Endothelial cell of umbilical vein (primary cell): ENCODE results near the gene GYS2. TPM values are rescaled to one million over a fixed set of nuclear protein-coding genes. Genes with fewer than 3 reads are reported as not detected.

Experiments used
- BruUV-seq: library from RNA; stranded (reverse); fragments of 400-500 nt; replicated peaks from 2 replicates; lab custom pipeline; 2021; lab: Mats Ljungman, UMichigan
- CTCF ChIA-PET: fragments of 300-600, 350-600 bp; sonication (Branson Sonifier 250); formaldehyde crosslinking; loops from one replicate; lab custom pipeline; 2021; ENCODE audit warnings: antibody characterized with exemption, inconsistent platforms; lab: Charles Lee
- POLR2A ChIA-PET: fragments of 300-600, 350-600 bp; sonication (Branson Sonifier 250); formaldehyde crosslinking; loops from one replicate; lab custom pipeline; 2021; ENCODE audit warnings: antibody characterized with exemption, inconsistent platforms; lab: Charles Lee
- DNase-seq: peaks from one replicate; pipeline ENCODE4 v3.0.0-alpha.2; 2011; ENCODE audit warnings: low read depth, low spot score
- FAIRE-seq: peaks from 2 replicates; lab custom pipeline; 2011; peaks lifted over from hg19 to GRCh38; lab: Jason Lieb, UNC
- H2AFZ ChIP-seq: 2 replicates; pipeline ENCODE4 v1.6.0; 2012; ENCODE audit warnings: low read depth, low read length, control low read depth, inconsistent platforms
- H3K27ac ChIP-seq: 2 replicates; pipeline ENCODE4 v1.5.1; 2011; ENCODE audit warnings: low read depth, mild to moderate bottlenecking, control low read depth, low read length, moderate library complexity; ENCODE audit not compliant: insufficient read depth
- H3K27me3 ChIP-seq, 2 experiments: 2 replicates each; pipeline versions ENCODE4 v1.6.0 to v1.6.1; 2011; ENCODE audit warnings: low read length in 2 of 2, mixed read lengths in 1 of 2; ENCODE audit not compliant: control insufficient read depth in 2 of 2, insufficient read depth in 2 of 2
- H3K36me3 ChIP-seq, 2 experiments: 2 replicates in 1 of 2; 3 replicates in 1 of 2; pipeline ENCODE4 v1.5.1; 2011; ENCODE audit warnings: low read length in 2 of 2, mild to moderate bottlenecking in 1 of 2, moderate library complexity in 1 of 2; ENCODE audit not compliant: control insufficient read depth in 2 of 2, insufficient read depth in 2 of 2; ENCODE audit errors: extremely low read depth in 1 of 2
- H3K4me1 ChIP-seq: 3 replicates; pipeline ENCODE4 v1.5.1; 2011; ENCODE audit warnings: mild to moderate bottlenecking, low read length; ENCODE audit not compliant: control insufficient read depth, insufficient read depth; ENCODE audit errors: extremely low read depth
- H3K4me2 ChIP-seq: 2 replicates; pipeline ENCODE4 v1.6.1; 2011; ENCODE audit warnings: low read length, control low read depth, mixed read lengths; ENCODE audit not compliant: insufficient read depth
- H3K4me3 ChIP-seq, 3 experiments: fragments of 200-600 bp in 1 of 3; sonication (generic), shearing (Covaris generic) in 1 of 3; replicated peaks in 1 of 3; 2 replicates each; pipeline ENCODE4 v1.5.1; 2011 to 2016; ENCODE audit warnings: control low read depth in 3 of 3, low read length in 3 of 3, mild to moderate bottlenecking in 2 of 3, inconsistent platforms in 1 of 3, low read depth in 1 of 3, moderate library complexity in 1 of 3; ENCODE audit not compliant: insufficient read depth in 1 of 3
- H3K79me2 ChIP-seq: 2 replicates; pipeline ENCODE4 v1.6.0; 2012; ENCODE audit warnings: low read length, inconsistent platforms; ENCODE audit not compliant: control insufficient read depth, insufficient read depth
- H3K9ac ChIP-seq: replicated peaks from 2 replicates; pipeline ENCODE3; 2011; ENCODE audit warnings: low read length, control low read depth; ENCODE audit not compliant: insufficient read depth; ENCODE audit errors: extremely low read depth
- H3K9me1 ChIP-seq: replicated peaks from 3 replicates; pipeline ENCODE4 v1.6.0; 2011; ENCODE audit warnings: mild to moderate bottlenecking, low read length; ENCODE audit not compliant: control insufficient read depth, insufficient read depth; ENCODE audit errors: extremely low read depth
- H3K9me3 ChIP-seq: replicated peaks from 2 replicates; pipeline ENCODE4 v1.5.1; 2012; ENCODE audit warnings: low read length, inconsistent platforms; ENCODE audit not compliant: control insufficient read depth, insufficient read depth
- H4K20me1 ChIP-seq: replicated peaks from 2 replicates; pipeline ENCODE3; 2011; ENCODE audit warnings: mild to moderate bottlenecking, low read length; ENCODE audit not compliant: control insufficient read depth, insufficient read depth; ENCODE audit errors: extremely low read depth
- EZH2 ChIP-seq: IDR thresholded peaks from 2 replicates; pipeline ENCODE4 v1.6.1; 2012; ENCODE audit warnings: borderline replicate concordance, low read depth, mild to moderate bottlenecking, moderate library complexity, low read length, inconsistent platforms; ENCODE audit not compliant: severe bottlenecking
- FOS ChIP-seq: IDR thresholded peaks from 2 replicates; pipeline ENCODE4 v1.6.1; 2011; ENCODE audit warnings: mild to moderate bottlenecking, low read length, moderate library complexity, borderline replicate concordance; ENCODE audit not compliant: insufficient read depth
- GATA2 ChIP-seq: IDR thresholded peaks from 2 replicates; pipeline ENCODE4 v1.7.0; 2011; ENCODE audit warnings: low read depth, mild to moderate bottlenecking, moderate library complexity, mixed read lengths, low read length; ENCODE audit not compliant: insufficient read length, insufficient read depth
- MYC ChIP-seq: IDR thresholded peaks from one replicate; pipeline ENCODE4 v1.6.1; 2011; ENCODE audit warnings: mild to moderate bottlenecking, low read depth, low read length
- POLR2A ChIP-seq: IDR thresholded peaks from 2 replicates; pipeline ENCODE4 v1.6.1; 2012; ENCODE audit warnings: low read depth, mild to moderate bottlenecking, control low read depth, low read length
- POLR2AphosphoS5 ChIP-seq: IDR thresholded peaks from 2 replicates; pipeline ENCODE4 v1.6.1; 2012; ENCODE audit warnings: low read depth, mild to moderate bottlenecking, control low read depth, low read length, moderate library complexity; ENCODE audit not compliant: insufficient read depth
- dilution Hi-C: fragments of 300-500 bp; cut with MboI; formaldehyde crosslinking; loops from one replicate; pipeline ENCODE4 v1.15.0; 2019; ENCODE audit warnings: low sequenced_read_pairs; ENCODE audit not compliant: extremely low pct_ligation_motif_present
- intact Hi-C: fragments of 100-400 bp; cut with micrococcal nuclease; formaldehyde crosslinking; loops from one replicate; pipeline ENCODE4 v1.10.0; 2022
- polyA plus RNA-seq, 4 experiments: library from polyadenylated mRNA; depleted of rRNA in 3 of 4; stranded (reverse) in 3 of 4; unstranded in 1 of 4; fragments of >200 nt; gene quantifications; 2 replicates each; pipeline versions ENCODE4 v1.2.1 to v1.2.3, GENCODE V29; 2011 to 2012; ENCODE audit warnings: missing spikeins in 1 of 4
- total RNA-seq: library from RNA; stranded (reverse); gene quantifications from 2 replicates; pipeline ENCODE4 v1.2.3, GENCODE V29; 2021
- TF ChIP-seq, protein P1 (sequence below): IDR thresholded peaks from 2 replicates; pipeline ENCODE4 v1.6.1; 2011; ENCODE audit not compliant: insufficient read depth, insufficient read length
- TF ChIP-seq, protein P2 (sequence below), 2 donors: IDR thresholded peaks; 1 replicate in 1 of 2; 2 replicates in 1 of 2; pipeline ENCODE4 v1.5.1; 2011; ENCODE audit warnings: low read length in 2 of 2, mild to moderate bottlenecking in 2 of 2, moderate library complexity in 2 of 2, control low read depth in 1 of 2, inconsistent platforms in 1 of 2, low read depth in 1 of 2; ENCODE audit not compliant: insufficient read depth in 1 of 2; ENCODE audit errors: extremely low read depth in 1 of 2

GYS2 gene
- total and polyA plus RNA-seq, 2 donors (not counting 3 experiments of a cell fraction or from before 2014, with no cell fraction given) = 0.04 TPM; not detected in 1

DNA sequence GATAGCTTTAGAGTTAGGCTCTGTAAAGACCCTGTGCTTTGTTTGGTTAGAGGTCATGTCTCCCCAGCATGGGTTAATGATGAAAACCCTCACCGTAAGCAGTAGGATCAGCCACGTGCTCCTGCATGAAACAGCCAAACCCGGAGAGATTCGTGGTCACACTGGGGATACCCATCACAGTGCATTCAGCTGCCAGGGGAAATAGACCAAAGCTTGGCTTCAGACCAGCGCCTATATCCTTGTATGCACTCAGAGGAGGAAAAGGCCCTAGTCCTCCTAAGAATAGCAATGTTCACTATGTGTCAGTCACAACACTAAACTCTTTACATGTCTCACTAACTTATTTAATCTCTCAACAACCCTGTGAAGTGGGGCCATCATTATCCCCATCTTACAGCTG is 62.2 kb downstream of the GYS2 start:
- POLR2A ChIA-PET = interaction anchor here (1.1 kb wide), 1 partner anchor 116 kb away, joined by 3 read pairs; the partner anchor contains the start of gene LDHB
- dilution Hi-C loops = no loop called here

More for the DNA sequence above, 62.2 kb downstream of the GYS2 start:
- intact Hi-C loops = no loop called here
- H3K9ac ChIP-seq = no peak overlapping the region
- no peaks in the 10 kb centered on the region for H3K79me2 ChIP-seq
- H3K4me2 ChIP-seq = no peak overlapping the region
- FAIRE-seq (no peak), DNase-seq (no peak)
- no peaks in the 10 kb centered on the region for H3K36me3 ChIP-seq
- no peaks in the 10 kb centered on the region for H4K20me1 ChIP-seq
- H3K9me3 ChIP-seq = no peaks in the 10 kb centered on the region
- H3K27me3 ChIP-seq = peaks cover 0 to 3% of the 10 kb centered on the region in 2 experiments
- H2AFZ ChIP-seq = no peak overlapping the region
- no peak overlapping the region for H3K4me3 ChIP-seq
- no peaks in the 10 kb centered on the region for H3K4me1 ChIP-seq
- no TSS peak for BruUV-seq
- H3K27ac ChIP-seq = no peak overlapping the region
- H3K9me1 ChIP-seq = no peaks in the 10 kb centered on the region
- TF ChIP-seq FOS (no peak), MYC (no peak), GATA2 (no peak), EZH2 (no peak), POLR2AphosphoS5 (no peak), POLR2A (no peak)
- TF ChIP-seq, protein P1, sequence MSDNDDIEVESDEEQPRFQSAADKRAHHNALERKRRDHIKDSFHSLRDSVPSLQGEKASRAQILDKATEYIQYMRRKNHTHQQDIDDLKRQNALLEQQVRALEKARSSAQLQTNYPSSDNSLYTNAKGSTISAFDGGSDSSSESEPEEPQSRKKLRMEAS = no peak
- TF ChIP-seq, protein P2, sequence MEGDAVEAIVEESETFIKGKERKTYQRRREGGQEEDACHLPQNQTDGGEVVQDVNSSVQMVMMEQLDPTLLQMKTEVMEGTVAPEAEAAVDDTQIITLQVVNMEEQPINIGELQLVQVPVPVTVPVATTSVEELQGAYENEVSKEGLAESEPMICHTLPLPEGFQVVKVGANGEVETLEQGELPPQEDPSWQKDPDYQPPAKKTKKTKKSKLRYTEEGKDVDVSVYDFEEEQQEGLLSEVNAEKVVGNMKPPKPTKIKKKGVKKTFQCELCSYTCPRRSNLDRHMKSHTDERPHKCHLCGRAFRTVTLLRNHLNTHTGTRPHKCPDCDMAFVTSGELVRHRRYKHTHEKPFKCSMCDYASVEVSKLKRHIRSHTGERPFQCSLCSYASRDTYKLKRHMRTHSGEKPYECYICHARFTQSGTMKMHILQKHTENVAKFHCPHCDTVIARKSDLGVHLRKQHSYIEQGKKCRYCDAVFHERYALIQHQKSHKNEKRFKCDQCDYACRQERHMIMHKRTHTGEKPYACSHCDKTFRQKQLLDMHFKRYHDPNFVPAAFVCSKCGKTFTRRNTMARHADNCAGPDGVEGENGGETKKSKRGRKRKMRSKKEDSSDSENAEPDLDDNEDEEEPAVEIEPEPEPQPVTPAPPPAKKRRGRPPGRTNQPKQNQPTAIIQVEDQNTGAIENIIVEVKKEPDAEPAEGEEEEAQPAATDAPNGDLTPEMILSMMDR (IDR thresholded peaks at IDR 0.05; ENCODE audit: extremely low read depth in 1 of 2, insufficient read depth in 1 of 2, low read depth in 1 of 2, low read length in 2 of 2) = no peak
- CTCF ChIA-PET = interaction anchor here (1.2 to 1.8 kb wide), 2 partner anchors 9 to 14 kb away, joined by 4 to 5 read pairs; no protein-coding TSS in a partner anchor
